Testis (tissue), 5 donors: Measurements from ENCODE around the gene KRTAP10-1. TPM values are rescaled to one million over a fixed set of nuclear protein-coding genes. Genes with fewer than 3 reads are reported as not detected.

ENCODE experiments used
- DNase-seq: peaks from one replicate; pipeline ENCODE4 v3.0.0-alpha.2; 2019
- H3K27ac ChIP-seq, 2 donors: fragments of 200-600 bp; sonication (generic); one replicate each; pipeline ENCODE4 v1.5.1; 2019
- H3K27me3 ChIP-seq: fragments of 200-600 bp; sonication (generic); one replicate; pipeline ENCODE4 v1.5.1; 2019
- H3K36me3 ChIP-seq: fragments of 200-600 bp; sonication (generic); one replicate; pipeline ENCODE4 v1.5.1; 2017; ENCODE audit warnings: low read depth; ENCODE audit errors: missing control alignments
- H3K4me1 ChIP-seq: fragments of 200-600 bp; sonication (generic); one replicate; pipeline ENCODE4 v1.5.1; 2019
- H3K4me3 ChIP-seq, 2 donors: fragments of 200-600 bp; sonication (generic); one replicate each; pipeline ENCODE4 v1.5.1; 2017 to 2019
- H3K9me3 ChIP-seq: fragments of 200-600 bp; sonication (generic); one replicate; pipeline ENCODE4 v1.5.1; 2017
- POLR2A ChIP-seq: fragments of 450-650 bp; IDR thresholded peaks from one replicate; pipeline ENCODE4 v1.6.1; 2017; ENCODE audit warnings: antibody characterized with exemption, mild to moderate bottlenecking, moderate library complexity
- WGBS, 2 donors: methylation state at CpG; one replicate each; pipeline ENCODE4 v1.1.5; 2018; 5-methylcytosine and 5-hydroxymethylcytosine counted together
- intact Hi-C: fragments of 100-400 bp; cut with DNase I; formaldehyde crosslinking; loops from one replicate; pipeline ENCODE4 v1.15.1; 2023; ENCODE audit warnings: low total_unique reads
- long read RNA-seq, 2 donors: transcript quantifications; one replicate each; lab custom pipeline, GENCODE V29; 2026
- polyA plus RNA-seq: library from polyadenylated mRNA; stranded (reverse); fragments of 350-450 nt; fragmentation: Illumina TruSeq; extraction: RNeasy Lipid Tissue Mini Kit (QIAGEN cat#74804); gene quantifications from one replicate; pipeline ENCODE4 v1.2.3, GENCODE V29; 2014; ENCODE audit warnings: low read depth, low replicate concordance; ENCODE audit not compliant: insufficient read depth
- total RNA-seq, 2 donors: library from RNA; depleted of rRNA; stranded (reverse); fragments of >200 nt; gene quantifications; one replicate each; pipeline ENCODE4 v1.2.3, GENCODE V29; 2016
- TF ChIP-seq, protein P1 (sequence below), 3 experiments: fragments of 450-650 bp in 2 of 3; fragments of 200-600 bp in 1 of 3; sonication (generic) in 1 of 3; IDR thresholded peaks; one replicate each; pipeline ENCODE4 v1.5.1; 2016 to 2019; ENCODE audit warnings: antibody characterized with exemption in 3 of 3, mild to moderate bottlenecking in 2 of 3, moderate library complexity in 1 of 3

The KRTAP10-1 gene, protein sequence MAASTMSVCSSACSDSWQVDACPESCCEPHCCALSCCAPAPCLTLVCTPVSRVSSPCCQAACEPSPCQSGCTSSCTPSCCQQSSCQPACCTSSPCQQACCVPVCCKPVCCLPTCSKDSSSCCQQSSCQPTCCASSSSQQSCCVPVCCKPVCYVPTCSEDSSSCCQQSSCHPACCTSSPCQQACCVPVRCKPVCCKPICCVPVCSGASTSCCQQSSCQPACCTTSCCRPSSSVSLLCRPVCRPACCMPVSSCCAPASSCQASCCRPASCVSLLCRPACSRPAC
- total RNA-seq: not detected
- polyA plus RNA-seq: not detected
- long read RNA-seq, donor 1: 0 reads
- long read RNA-seq, donor 2: 0 reads

- Histone ChIP-seq H3K4me1 (no peaks in the 10 kb centered on the region), H3K27me3 (no peaks in the 10 kb centered on the region), H3K27ac (no peak within 1 kb of the TSS), H3K36me3 (no peaks in the 10 kb centered on the region), H3K4me3 (no peak within 1 kb of the TSS), H3K9me3 (no peaks in the 10 kb centered on the region)
- intact Hi-C loops: no loop called here
- no peak for DNase-seq
- 51 to 73% methylated on average over 12 to 21 of the region's 21 CpGs for WGBS, 2 donors
- TF ChIP-seq POLR2A: no peak
- TF ChIP-seq, protein P1, sequence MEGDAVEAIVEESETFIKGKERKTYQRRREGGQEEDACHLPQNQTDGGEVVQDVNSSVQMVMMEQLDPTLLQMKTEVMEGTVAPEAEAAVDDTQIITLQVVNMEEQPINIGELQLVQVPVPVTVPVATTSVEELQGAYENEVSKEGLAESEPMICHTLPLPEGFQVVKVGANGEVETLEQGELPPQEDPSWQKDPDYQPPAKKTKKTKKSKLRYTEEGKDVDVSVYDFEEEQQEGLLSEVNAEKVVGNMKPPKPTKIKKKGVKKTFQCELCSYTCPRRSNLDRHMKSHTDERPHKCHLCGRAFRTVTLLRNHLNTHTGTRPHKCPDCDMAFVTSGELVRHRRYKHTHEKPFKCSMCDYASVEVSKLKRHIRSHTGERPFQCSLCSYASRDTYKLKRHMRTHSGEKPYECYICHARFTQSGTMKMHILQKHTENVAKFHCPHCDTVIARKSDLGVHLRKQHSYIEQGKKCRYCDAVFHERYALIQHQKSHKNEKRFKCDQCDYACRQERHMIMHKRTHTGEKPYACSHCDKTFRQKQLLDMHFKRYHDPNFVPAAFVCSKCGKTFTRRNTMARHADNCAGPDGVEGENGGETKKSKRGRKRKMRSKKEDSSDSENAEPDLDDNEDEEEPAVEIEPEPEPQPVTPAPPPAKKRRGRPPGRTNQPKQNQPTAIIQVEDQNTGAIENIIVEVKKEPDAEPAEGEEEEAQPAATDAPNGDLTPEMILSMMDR (IDR thresholded peaks at IDR 0.05): no peak
These were observed at the start of gene KRTAP10-1 for GRCh38 chr21:44539991-44540666. TSS of gene KRTAP10-1 (minus strand) at chr21:44540195. CDS start at chr21:44540150, 45 bp downstream.

- no peaks in the 10 kb centered on the region for H3K36me3 ChIP-seq
- H3K4me1 ChIP-seq: no peaks in the 10 kb centered on the region
- intact Hi-C loops: no loop called here
- H3K27me3 ChIP-seq: no peaks in the 10 kb centered on the region
- no peak overlapping the region for H3K4me3 ChIP-seq
- WGBS, 2 donors: 96% methylated on average over 2 of the region's 2 CpGs
- no peak for DNase-seq
- H3K9me3 ChIP-seq: no peaks in the 10 kb centered on the region
- no peak overlapping the region for H3K27ac ChIP-seq
- no peak for TF ChIP-seq POLR2A
- TF ChIP-seq, protein P1 (IDR thresholded peaks at IDR 0.05): no peak
These were observed 49.1 kb upstream of the KRTAP10-1 start for GRCh38 chr21:44589094-44589493.

DNA sequence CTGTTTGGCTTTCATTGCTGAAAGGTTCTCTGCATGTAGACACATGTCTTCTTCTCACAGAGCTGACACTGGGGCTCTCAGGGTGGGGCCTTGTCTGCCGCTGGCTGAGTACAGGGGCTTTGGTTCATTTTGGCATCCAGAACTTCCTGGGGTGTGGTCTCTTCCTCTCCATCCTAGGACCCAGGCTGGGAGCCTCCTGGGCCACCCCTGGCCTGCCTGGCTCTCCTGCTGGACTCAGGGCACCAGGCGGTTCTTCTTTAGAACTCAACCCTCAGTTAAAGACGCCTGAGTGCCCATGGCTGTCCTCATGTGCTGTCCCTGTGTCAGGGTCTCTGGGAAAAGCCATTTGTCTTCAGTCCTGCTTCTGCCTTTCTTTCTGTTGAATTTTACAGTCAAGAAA, 45.9 kb upstream of the KRTAP10-1 start:
- no peaks in the 10 kb centered on the region for H3K9me3 ChIP-seq
- intact Hi-C loops: no loop called here
- WGBS, 2 donors: 86 to 95% methylated on average over 3 of the region's 3 CpGs

DNA sequence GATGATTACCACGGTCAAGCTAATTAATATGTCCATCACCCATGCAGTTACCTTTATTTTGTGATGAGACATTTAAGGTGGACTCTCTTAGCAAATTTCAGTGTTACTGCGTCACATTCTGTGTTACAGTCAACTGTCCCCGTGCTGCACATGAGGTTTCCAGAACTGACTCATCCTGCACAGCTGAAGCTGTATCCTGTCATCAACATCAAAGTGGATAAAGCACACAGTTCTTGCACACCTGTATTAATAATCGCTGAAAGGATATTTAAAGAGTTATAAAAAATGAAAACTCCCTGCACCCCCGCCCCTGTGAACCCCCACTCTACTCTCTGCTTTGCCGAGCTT, 43.8 kb upstream of the KRTAP10-1 start:
- no peak overlapping the region for H3K27ac ChIP-seq
- WGBS, 2 donors: 79 to 83% methylated on average over 6 of the region's 6 CpGs
- TF ChIP-seq, protein P1 (IDR thresholded peaks at IDR 0.05): no peak
- no peak for TF ChIP-seq POLR2A
- DNase-seq: no peak
- no peaks in the 10 kb centered on the region for H3K27me3 ChIP-seq
- no peaks in the 10 kb centered on the region for H3K4me1 ChIP-seq
- no peaks in the 10 kb centered on the region for H3K36me3 ChIP-seq
- intact Hi-C loops: no loop called here
- no peaks in the 10 kb centered on the region for H3K9me3 ChIP-seq
- no peak overlapping the region for H3K4me3 ChIP-seq

More for the DNA sequence above, 45.9 kb upstream of the KRTAP10-1 start:
- DNase-seq: no peak
- TF ChIP-seq, protein P1 (IDR thresholded peaks at IDR 0.05): no peak
- no peak for TF ChIP-seq POLR2A
- no peak overlapping the region for H3K27ac ChIP-seq
- H3K27me3 ChIP-seq: no peaks in the 10 kb centered on the region
- no peaks in the 10 kb centered on the region for H3K36me3 ChIP-seq
- no peak overlapping the region for H3K4me3 ChIP-seq
- no peaks in the 10 kb centered on the region for H3K4me1 ChIP-seq
